Panc1 (cell line): Measurements from ENCODE around the gene RBM47.

Source experiments
- POLR2AphosphoS5 ChIP-seq: IDR thresholded peaks from 2 replicates; pipeline ENCODE4 v1.6.1; 2012; ENCODE audit warnings: mild to moderate bottlenecking, low read depth, low read length, moderate library complexity
- TCF7L2 ChIP-seq: IDR thresholded peaks from 2 replicates; pipeline ENCODE4 v1.6.1; 2011; ENCODE audit warnings: mild to moderate bottlenecking, low read depth, low read length, inconsistent platforms
- TF ChIP-seq, protein P1 (sequence below): fragments of 450-650 bp; IDR thresholded peaks from 2 replicates; pipeline ENCODE4 v1.5.1; 2017; ENCODE audit warnings: mild to moderate bottlenecking

- TF ChIP-seq, protein P1, sequence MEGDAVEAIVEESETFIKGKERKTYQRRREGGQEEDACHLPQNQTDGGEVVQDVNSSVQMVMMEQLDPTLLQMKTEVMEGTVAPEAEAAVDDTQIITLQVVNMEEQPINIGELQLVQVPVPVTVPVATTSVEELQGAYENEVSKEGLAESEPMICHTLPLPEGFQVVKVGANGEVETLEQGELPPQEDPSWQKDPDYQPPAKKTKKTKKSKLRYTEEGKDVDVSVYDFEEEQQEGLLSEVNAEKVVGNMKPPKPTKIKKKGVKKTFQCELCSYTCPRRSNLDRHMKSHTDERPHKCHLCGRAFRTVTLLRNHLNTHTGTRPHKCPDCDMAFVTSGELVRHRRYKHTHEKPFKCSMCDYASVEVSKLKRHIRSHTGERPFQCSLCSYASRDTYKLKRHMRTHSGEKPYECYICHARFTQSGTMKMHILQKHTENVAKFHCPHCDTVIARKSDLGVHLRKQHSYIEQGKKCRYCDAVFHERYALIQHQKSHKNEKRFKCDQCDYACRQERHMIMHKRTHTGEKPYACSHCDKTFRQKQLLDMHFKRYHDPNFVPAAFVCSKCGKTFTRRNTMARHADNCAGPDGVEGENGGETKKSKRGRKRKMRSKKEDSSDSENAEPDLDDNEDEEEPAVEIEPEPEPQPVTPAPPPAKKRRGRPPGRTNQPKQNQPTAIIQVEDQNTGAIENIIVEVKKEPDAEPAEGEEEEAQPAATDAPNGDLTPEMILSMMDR = no peak
- TF ChIP-seq TCF7L2 = no peak
- TF ChIP-seq POLR2AphosphoS5 = no peak
Measured at GRCh38 chr4:40479378-40479777, 150.3 kb downstream of the RBM47 start.
